SJSA1 (cell line): Measurements from ENCODE around the gene LRRC23. TPM values are rescaled to one million over a fixed set of nuclear protein-coding genes. Genes with fewer than 3 reads are reported as not detected.

Experiments
- DNase-seq, 2 experiments: peaks; one replicate each; pipeline ENCODE4 v3.0.0-alpha.2; 2015 to 2020; ENCODE audit warnings: low spot score in 2 of 2, low read depth in 1 of 2
- H3K27ac ChIP-seq: fragments of 250-450 bp; sonication (Bioruptor Pico); 2 replicates; pipeline ENCODE4 v1.5.1; 2020; ENCODE audit warnings: mild to moderate bottlenecking, moderate library complexity
- H3K27me3 ChIP-seq: fragments of 250-450 bp; sonication (Bioruptor Pico); replicated peaks from 2 replicates; pipeline ENCODE4 v1.5.1; 2020; ENCODE audit warnings: mild to moderate bottlenecking, moderate library complexity
- H3K36me3 ChIP-seq: fragments of 250-450 bp; sonication (Bioruptor Pico); 2 replicates; pipeline ENCODE4 v1.5.1; 2020; ENCODE audit warnings: mild to moderate bottlenecking
- H3K4me1 ChIP-seq: fragments of 250-450 bp; sonication (Bioruptor Pico); replicated peaks from 2 replicates; pipeline ENCODE4 v1.6.1; 2021; ENCODE audit warnings: mild to moderate bottlenecking
- H3K4me3 ChIP-seq: fragments of 250-450 bp; sonication (Bioruptor Pico); 2 replicates; pipeline ENCODE4 v1.5.1; 2020; ENCODE audit warnings: mild to moderate bottlenecking
- H3K9me3 ChIP-seq: fragments of 250-450 bp; sonication (Bioruptor Pico); replicated peaks from 2 replicates; pipeline ENCODE4 v1.5.1; 2020; ENCODE audit warnings: mild to moderate bottlenecking
- total RNA-seq: library from RNA; depleted of rRNA; stranded (reverse); fragments of >200 nt; shearing (Covaris generic); gene quantifications from 2 replicates; pipeline ENCODE4 v1.2.3, GENCODE V29; 2014

LRRC23 gene
- total RNA-seq, 1 experiment from 2014 or later = 12.2 TPM

GRCh38 chr12:6944381-6945186 lies 40.0 kb downstream of the LRRC23 start:
- no peaks in the 10 kb centered on the region for H3K9me3 ChIP-seq
- peak overlapping the region; percentile 96 for H3K27ac ChIP-seq
- peak overlapping the region; percentile 46 for H3K4me3 ChIP-seq
- DNase-seq = peak; percentile 93 to 96
- peaks cover 27% of the 10 kb centered on the region for H3K4me1 ChIP-seq
- peaks cover 53% of the 10 kb centered on the region for H3K36me3 ChIP-seq
- no peaks in the 10 kb centered on the region; the same call in 1 of the 2 replicates for H3K27me3 ChIP-seq

DNA sequence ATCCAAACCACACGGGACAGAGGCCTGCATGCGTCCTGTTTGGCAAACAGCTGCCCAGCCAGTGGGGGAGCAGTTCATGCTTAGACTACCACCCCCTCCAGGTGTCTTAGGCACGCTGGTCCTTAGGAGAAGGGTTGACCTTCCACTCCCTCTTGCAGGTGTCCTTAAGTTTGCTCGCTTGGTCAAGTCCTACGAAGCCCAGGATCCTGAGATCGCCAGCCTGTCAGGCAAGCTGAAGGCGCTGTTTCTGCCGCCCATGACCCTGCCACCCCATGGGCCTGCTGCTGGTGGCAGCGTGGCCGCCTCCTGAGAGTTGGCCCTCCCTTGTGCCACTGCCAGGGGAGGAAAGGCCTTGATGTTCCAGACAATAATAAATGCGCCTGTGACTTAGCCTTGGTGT lies 41.0 kb downstream of the LRRC23 start:
- peaks cover 42% of the 10 kb centered on the region for H3K36me3 ChIP-seq
- no peaks in the 10 kb centered on the region for H3K9me3 ChIP-seq
- no peak overlapping the region for H3K27ac ChIP-seq
- no peak for DNase-seq
- no peak overlapping the region for H3K4me3 ChIP-seq
- H3K4me1 ChIP-seq = peaks cover 27% of the 10 kb centered on the region
- H3K27me3 ChIP-seq = no peaks in the 10 kb centered on the region; the same call in 1 of the 2 replicates

- Histone ChIP-seq H3K4me1 (peaks cover 27% of the 10 kb centered on the region), H3K36me3 (peaks cover 36% of the 10 kb centered on the region), H3K27me3 (no peaks in the 10 kb centered on the region; the same call in 1 of the 2 replicates), H3K4me3 (no peak overlapping the region), H3K9me3 (no peaks in the 10 kb centered on the region), H3K27ac (no peak overlapping the region)
- DNase-seq = no peak
These were observed 41.7 kb downstream of the LRRC23 start for GRCh38 chr12:6946033-6946919.

DNA sequence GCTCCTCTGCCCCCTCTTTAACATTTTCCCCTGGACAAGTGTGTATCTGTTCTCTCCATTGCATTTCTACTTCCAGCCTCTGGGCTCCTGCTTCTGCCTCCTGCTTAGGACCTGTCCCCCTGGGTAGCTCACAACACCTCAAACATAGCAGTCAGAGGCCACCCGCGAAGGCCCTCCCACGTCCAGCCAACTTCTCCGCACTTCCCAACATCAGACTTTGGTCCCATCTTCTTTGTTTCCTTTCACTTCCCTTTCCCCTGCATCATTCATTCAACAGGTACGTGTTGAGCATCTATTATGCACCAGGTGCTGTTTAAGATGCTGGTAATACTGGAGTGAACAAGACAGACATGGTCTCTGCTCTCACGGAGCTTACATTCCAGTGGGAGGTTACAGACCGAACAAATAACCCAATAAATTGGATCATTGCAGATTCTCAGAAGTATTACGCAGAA lies 42.3 kb downstream of the LRRC23 start:
- Histone ChIP-seq H3K4me3 (no peak overlapping the region), H3K27ac (no peak overlapping the region), H3K27me3 (no peaks in the 10 kb centered on the region; the same call in 1 of the 2 replicates), H3K36me3 (peaks cover 30% of the 10 kb centered on the region), H3K4me1 (peaks cover 27% of the 10 kb centered on the region), H3K9me3 (no peaks in the 10 kb centered on the region)
- no peak for DNase-seq

DNA sequence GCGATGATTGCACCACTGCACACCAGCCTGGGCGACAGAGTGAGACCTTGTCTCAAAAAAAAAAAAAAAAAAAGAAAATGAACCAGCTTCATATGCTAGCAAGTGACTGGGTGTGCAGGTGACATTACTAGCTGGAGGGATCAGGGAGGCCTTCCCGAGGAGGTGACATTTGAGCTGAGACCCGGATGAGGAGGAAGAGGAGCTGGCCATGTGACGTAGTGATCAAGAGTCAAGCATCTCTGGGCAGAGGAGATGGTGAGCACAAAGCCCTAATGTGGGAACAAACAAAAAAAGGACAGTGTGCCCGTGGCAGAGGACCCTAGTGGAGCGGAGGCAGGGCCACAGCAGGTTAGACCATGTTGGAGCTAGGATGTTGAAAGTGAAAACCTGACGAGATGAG lies 43.0 kb downstream of the LRRC23 start:
- Histone ChIP-seq H3K4me1 (peaks cover 28% of the 10 kb centered on the region), H3K4me3 (no peak overlapping the region), H3K27ac (no peak overlapping the region), H3K36me3 (peaks cover 26% of the 10 kb centered on the region), H3K27me3 (no peaks in the 10 kb centered on the region; the same call in 1 of the 2 replicates), H3K9me3 (no peaks in the 10 kb centered on the region)
- no peak for DNase-seq

DNA sequence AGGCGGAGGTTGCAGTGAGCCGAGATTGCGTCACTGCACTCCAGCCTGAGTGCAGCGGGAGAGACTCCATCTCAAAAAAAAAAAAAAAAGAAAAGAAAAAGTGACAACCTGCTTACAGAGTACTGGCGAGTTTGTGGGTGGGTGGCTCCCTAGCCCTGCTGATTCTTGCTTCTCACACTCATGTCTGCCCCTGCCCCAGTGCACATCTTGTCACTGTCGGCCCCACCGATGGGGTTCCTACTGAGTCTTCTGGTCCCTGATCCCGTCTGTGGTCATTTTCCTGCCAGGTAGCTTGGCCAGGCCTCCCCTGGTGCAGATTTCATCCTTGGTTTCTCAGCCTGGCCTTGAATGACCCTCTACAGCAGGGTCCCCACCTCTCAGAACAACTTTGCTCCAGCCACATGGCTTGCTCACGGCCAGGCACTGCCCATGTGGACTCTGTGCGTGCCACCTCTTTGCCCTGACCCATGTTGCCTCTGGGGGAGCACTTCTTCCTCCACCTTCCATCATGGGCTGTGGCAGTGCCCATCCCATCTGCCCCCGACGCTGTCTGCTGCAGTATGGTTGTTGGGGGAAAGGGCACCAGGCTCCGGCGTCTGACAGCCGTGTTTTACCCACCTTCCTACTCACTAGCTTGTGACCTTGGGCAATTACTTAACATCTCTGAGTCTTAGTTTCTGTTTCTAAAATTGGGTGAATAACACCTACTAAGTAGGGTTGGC lies 44.4 kb downstream of the LRRC23 start:
- Histone ChIP-seq H3K4me3 (no peak overlapping the region), H3K9me3 (no peaks in the 10 kb centered on the region), H3K27me3 (no peaks in the 10 kb centered on the region), H3K36me3 (peaks cover 23% of the 10 kb centered on the region), H3K4me1 (peaks cover 17% of the 10 kb centered on the region), H3K27ac (no peak overlapping the region)
- no peak for DNase-seq

DNA sequence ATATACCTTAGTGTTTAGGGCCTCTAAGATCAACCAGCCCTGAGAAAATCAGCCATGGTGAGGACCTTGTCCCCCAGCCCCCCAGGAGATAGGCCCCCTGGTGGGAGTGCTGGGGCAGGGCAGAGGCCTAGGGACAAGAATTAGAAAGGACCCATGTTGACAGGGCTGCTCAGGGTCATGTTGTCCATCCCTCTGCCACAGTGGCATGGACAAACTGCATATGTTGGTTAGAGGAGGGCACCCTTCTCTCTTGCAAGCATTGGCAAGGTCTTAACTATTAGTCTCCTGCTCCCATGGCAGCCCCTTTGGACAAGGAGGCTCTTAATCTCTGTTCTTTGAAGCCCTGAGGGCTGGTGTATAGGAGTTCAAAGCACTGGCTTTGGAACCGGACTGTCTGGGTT lies 45.8 kb downstream of the LRRC23 start:
- Histone ChIP-seq H3K27ac (no peak overlapping the region), H3K4me3 (no peak overlapping the region), H3K4me1 (peaks cover 7% of the 10 kb centered on the region), H3K9me3 (no peaks in the 10 kb centered on the region), H3K27me3 (no peaks in the 10 kb centered on the region), H3K36me3 (peaks cover 15% of the 10 kb centered on the region)
- DNase-seq = no peak

- 0 out of 2 replicates have a peak, but pooled peaks cover 4% of the 10 kb centered on the region for H3K4me1 ChIP-seq
- no peak within 1 kb of the TSS for H3K27ac ChIP-seq
- no peaks in the 10 kb centered on the region for H3K9me3 ChIP-seq
- no peak within 1 kb of the TSS for H3K4me3 ChIP-seq
- H3K36me3 ChIP-seq = peaks cover 10% of the 10 kb centered on the region
- H3K27me3 ChIP-seq = no peaks in the 10 kb centered on the region
- no peak for DNase-seq
These were observed 46.4 kb downstream of the LRRC23 start, which contains the start of gene PTPN6 for GRCh38 chr12:6950811-6951540. Gene PTPN6 (plus strand): TSS chr12:6951356. CDS start chr12:6951513, 157 bp downstream.

DNA sequence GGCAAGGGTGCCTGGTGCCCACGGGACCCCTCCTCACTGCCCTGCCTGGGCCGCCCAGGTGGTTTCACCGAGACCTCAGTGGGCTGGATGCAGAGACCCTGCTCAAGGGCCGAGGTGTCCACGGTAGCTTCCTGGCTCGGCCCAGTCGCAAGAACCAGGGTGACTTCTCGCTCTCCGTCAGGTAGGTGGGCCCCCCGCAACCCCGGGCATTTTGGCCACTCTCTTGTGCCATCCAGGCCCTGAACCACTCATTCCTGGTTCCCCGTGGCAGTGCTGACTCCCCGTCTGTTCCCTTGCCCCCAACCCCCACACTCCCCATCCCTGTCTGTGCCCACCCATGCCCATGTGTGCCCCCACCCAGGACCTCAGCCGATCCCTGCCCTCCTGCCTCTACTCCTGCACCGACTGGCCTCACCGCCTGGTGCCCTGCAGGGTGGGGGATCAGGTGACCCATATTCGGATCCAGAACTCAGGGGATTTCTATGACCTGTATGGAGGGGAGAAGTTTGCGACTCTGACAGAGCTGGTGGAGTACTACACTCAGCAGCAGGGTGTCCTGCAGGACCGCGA lies 47.0 kb downstream of the LRRC23 start:
- no peak overlapping the region for H3K27ac ChIP-seq
- peaks cover 3% of the 10 kb centered on the region for H3K36me3 ChIP-seq
- no peaks in the 10 kb centered on the region for H3K9me3 ChIP-seq
- H3K4me1 ChIP-seq = 0 out of 2 replicates have a peak, but pooled peaks cover 4% of the 10 kb centered on the region
- no peak overlapping the region for H3K4me3 ChIP-seq
- no peaks in the 10 kb centered on the region for H3K27me3 ChIP-seq
- no peak for DNase-seq

DNA sequence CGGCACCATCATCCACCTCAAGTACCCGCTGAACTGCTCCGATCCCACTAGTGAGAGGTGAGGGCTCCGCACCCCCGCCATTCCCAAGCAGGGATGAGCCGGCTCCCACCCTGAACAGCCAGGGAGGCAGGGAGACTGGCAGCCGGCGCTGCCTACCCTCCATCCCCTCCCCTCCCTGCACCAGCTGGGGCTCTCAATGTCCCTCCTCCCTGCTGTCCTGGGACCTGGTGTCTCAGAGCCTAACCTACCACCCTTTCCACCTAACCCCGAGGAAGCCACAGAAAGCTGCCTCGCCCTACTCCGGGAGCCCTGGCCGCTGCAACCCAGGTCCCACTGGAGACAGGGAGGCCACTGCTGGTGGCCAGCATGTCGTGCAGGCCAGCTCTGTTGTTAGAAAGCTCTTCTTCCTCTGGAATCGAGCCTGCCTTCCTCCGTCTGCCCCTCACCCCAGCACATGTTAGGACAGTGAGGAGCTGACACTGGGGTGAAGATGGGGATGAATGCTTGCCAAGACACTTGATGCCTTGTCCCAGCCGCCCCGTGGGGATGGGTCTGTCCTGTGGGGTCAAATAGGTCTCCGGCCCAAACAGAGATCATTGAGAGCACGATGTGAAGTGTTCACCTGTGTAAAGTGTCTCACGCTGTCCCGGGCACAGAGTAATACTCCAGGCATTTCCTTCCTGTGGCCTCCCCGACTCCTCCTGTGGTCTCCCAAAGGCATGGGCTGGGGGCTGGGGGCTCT lies 47.7 kb downstream of the LRRC23 start:
- Histone ChIP-seq H3K27me3 (no peaks in the 10 kb centered on the region), H3K36me3 (no peaks in the 10 kb centered on the region), H3K4me1 (0 out of 2 replicates have a peak, but pooled peaks cover 4% of the 10 kb centered on the region), H3K9me3 (no peaks in the 10 kb centered on the region), H3K4me3 (no peak overlapping the region), H3K27ac (no peak overlapping the region)
- no peak for DNase-seq

DNA sequence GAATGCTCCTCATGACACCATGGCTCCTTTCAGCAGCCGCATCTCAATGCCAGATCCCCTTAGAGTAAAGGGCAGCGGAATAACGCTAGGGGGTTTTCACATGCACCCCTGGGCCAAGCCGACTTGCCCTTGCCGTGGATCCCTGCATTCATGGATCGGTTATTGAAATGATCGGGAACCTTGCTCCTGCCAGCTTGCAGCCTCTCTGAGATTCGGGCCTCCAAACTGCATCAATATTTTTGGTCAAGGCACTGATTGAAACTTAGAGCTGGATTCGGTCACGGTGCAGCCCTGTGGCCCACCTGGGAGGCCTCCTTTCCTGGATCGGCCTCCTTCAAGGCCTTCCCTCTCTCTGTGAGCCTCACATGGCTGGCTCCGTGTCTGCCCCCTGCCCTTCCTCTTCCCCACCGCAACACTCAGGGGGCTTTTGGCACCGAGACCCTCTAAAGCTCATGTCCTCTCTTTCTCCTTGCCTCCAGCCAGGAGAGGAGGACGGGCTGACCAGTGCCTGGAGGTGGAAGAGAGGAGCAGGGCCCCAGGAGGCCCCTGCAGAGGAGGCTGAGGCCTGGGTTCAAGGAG lies 48.3 kb downstream of the LRRC23 start:
- 0 out of 2 replicates have a peak, but pooled peaks cover 4% of the 10 kb centered on the region for H3K4me1 ChIP-seq
- H3K9me3 ChIP-seq = no peaks in the 10 kb centered on the region
- no peaks in the 10 kb centered on the region for H3K27me3 ChIP-seq
- DNase-seq = no peak
- H3K36me3 ChIP-seq = no peaks in the 10 kb centered on the region
- no peak overlapping the region for H3K27ac ChIP-seq
- H3K4me3 ChIP-seq = no peak overlapping the region
